CD1c-positive myeloid dendritic cell (primary cell): Measurements from ENCODE around the gene ARHGEF25.

Source experiments
- DNase-seq: peaks from one replicate; pipeline ENCODE4 v3.0.0-alpha.2; 2016; ENCODE audit errors: extremely low spot score

ARHGEF25 gene

DNA sequence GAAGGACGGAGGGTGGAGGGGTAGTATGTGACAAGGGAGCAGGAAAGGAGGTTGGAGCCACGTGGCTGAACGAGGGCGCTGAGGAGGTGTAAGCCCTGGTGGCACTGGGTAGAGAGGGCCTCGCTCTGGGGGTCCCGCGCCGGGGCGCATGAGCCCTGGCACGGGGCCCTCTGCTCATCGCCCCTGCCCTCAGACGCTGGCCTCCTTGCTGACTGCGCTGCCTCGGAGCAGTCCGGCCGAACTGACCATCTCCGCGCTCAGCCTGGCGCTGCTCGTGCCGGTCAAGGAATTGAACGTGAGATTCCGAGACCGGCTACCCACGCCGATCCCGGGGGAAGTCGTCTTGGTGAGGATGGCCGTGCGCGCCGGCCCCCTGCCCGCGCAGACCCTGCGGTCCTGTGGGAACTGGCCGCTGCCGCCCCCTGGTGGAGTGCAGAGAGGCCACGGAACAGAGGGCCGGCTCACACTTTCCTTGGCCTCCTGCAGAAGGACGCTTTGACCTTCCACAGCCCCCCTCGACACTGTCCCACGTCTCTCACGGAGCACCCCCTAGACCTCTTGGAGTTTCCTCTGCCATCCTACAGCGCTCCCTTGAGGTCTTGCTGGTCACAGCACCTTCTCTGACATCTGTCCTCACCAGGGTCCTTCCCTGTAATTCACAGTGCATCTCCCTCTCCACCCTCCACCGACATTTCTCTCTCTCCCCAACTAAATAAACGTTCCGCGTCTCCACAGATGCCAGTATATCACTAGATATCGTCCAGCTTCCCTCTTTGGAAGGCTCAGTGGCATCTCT, 10.5 kb downstream of the ARHGEF25 start:
- peak; percentile 57 for DNase-seq

DNA sequence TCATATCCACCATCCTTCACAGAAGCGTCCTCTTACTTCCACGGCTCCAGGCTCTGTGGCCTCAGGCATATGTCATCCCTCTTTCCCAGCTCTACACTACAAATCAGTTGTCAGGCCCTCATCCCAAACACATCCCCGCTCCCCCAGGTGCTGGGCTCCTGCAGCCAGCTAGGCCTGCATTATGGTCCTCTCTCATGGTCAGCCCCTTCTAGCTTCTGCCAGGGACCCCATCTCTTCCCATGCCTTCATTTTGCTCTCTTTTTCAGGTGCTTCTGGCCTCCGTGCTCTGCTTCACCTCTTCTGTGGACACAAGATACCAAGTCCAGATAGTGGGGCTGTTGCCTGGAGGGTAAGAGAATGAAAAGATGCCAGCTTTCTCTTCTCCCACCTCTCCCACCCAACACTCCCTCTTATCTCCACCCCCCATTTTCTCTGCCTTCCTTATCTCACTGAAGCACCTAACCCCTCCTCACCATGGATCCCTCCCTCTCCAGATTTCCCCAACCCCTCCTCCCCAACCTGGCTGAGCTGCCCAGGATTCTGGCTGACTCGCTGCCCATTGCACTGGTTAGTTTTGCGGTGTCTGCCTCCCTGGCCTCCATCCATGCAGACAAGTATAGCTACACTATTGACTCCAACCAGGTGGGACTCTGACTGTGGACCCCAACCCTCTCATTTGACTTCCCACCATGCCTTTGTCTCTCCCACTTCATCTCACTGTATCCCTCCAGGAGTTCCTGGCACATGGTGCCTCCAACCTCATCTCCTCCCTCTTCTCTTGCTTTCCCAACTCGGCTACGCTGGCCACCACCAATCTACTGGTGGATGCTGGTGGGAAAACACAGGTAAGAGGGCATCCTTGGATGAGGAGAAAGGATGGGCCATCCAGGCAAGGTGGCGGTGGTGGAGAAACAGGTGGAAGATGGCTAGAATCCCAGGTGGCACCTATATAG, 11.3 kb downstream of the ARHGEF25 start:
- DNase-seq: no peak

DNA sequence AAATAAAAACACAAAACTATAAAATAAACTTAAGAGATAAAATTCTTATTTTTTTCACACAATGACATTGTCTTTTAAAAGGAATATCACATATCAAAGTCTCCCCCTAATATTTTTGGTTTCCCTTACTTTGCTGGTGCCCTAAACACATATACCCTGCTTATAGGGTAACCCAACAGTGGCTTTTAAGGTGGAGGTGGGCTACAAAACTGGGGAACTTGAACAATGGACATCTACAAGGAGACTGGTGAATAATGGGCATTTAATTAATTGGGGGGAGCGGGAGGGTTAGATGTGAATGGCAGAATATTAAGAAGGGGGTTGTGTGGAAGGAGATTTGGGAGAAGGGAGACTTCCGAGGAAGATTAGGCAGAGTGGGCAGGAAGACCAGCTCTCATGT, 12.2 kb downstream of the ARHGEF25 start:
- no peak for DNase-seq

DNA sequence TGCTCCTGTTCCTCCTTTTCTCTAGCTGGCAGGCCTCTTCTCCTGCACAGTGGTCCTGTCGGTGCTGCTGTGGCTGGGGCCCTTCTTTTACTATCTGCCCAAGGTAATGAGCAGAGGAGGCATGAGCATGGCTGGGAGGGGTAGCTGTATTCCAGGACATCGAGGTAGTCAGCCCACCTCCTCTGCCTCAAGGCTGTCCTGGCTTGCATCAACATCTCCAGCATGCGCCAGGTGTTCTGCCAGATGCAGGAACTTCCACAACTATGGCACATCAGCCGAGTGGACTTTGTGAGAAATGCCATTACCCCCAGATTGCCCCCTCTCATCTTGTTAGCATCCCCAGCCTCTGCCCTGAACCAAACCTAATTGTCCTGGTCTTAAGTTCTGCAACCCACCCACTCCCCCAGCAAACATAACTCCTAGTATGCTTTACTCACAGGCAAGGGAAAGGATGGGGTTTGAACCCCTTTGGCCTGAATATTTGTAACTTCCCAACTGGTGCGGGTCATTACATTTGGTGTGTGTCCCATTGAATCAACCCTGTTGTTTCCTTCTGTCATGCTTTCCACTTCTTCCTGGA, 12.7 kb downstream of the ARHGEF25 start:
- no peak for DNase-seq

DNA sequence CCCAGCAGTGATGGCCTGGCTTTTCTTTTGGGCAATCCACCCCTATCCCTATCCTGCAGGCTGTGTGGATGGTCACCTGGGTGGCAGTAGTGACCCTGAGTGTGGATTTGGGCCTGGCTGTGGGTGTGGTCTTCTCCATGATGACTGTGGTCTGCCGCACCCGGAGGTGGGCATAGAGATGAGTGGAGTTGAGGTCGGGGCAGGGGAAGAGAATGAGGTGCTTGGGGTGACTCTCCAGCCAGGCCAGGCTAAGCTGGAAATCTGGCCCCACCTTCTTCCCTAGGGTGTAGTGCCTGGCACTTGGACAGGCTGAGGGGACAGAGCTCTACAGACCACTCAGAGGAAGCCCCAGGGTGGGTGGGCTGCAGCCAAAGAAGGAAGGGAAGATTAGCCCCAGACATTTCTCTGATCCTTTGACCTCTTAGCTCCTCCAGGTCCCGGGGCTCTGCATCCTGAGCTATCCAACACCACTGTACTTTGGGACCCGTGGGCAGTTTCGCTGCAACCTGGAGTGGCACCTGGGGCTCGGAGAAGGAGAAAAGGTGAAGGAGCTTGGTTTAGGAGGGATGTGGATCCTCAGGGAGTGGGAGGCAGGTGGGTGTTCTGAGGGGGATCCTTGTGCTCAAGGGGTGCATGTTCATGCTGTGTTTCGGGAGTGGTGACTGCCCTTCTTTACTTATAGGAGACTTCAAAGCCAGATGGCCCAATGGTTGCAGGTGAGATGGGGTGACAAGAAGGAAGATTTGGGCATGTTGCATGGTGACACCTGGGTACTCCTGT, 13.4 kb downstream of the ARHGEF25 start:
- no peak for DNase-seq

DNA sequence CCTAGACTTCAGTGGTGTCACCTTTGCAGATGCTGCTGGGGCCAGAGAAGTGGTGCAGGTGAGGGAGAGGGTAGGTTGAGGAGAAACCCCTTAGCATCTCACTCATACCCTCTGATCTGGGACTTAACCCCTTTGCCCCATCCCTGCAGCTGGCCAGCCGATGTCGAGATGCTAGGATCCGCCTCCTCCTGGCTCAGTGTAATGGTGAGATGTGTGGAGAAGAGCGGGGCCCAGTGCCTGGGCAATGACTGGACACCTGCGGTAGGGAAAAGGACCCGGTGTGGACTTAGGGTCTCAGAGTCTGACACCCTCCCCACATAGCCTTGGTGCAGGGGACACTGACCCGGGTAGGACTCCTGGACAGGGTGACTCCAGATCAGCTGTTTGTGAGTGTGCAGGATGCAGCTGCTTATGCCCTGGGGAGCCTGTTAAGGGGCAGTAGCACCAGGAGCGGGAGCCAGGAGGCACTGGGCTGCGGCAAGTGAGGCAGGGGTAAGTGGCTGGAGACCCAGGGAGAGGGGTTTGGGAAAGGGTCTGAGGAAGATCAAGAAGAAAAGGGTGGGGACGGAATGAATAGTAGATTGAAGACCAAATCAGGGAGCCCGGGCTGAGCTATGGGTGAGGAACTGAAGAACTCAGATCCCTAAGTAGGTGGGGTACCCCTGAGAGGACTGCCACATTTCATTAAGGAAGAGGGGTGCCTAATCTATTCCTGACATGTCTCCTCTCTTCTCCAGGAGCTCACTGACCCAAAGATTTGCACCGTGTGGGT, 14.2 kb downstream of the ARHGEF25 start:
- DNase-seq: no peak

DNA sequence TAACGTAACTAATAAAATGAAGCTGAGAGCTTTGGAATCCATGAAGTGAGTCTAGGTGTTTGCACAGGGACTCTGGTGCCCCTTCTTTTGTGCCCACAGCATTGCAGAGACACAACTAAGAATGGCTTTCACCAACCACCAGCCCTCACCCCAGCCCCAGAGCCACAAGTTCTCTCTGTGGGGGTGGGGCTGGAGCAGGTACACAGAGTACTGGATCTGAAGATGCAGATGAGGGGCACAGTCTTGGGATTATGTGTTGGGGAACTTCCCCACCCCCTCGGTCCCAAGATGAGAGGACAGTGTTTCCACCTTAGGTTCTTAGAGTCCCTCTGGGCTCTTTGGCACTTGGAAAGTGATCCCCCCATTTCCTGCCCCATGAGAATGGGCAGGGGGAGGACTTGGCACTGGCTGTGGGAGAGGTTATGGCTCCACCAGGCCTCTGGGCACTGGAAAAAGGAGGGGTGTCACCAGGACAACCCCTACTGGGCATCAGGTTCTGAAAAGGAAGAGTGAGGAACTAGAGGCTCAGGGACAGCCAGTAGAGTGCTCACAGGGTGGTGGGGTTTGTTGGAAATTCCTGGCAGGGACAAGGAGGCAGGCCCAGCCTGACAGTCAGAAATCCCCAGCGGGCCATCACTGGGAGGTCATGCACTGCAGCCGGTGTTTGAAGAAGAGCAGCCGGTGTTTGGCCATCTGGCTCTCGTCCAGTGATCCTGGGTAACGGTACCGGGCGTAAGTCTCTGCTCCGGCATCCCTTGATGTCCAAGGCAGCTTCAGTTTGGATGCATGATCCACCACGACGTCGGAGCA, 15.1 kb downstream of the ARHGEF25 start:
- no peak for DNase-seq

DNA sequence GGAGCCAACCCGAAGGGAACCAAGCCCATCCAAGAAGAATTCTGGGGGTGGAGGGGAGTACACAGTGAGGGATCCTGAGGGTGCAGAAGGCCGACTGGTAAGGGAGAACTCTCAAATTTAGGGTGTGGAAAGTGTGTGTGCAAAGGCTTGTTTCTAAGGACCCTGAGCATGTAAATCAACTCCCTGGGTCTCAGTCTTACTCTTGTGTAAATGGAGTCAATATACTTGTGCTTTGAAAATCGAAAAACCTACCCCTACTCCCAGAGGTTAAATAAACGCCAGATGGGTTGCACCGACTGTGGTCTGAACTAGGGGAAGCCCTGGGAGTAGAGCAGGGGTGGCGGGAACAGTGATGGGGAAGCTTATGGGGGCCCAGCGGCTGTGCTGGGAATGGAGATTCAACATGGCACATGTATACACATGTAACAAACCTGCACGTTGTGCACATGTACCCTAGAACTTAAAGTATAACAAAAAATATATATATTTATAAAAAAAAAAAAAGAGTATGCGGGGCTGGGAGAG, 15.7 kb downstream of the ARHGEF25 start:
- no peak for DNase-seq

DNA sequence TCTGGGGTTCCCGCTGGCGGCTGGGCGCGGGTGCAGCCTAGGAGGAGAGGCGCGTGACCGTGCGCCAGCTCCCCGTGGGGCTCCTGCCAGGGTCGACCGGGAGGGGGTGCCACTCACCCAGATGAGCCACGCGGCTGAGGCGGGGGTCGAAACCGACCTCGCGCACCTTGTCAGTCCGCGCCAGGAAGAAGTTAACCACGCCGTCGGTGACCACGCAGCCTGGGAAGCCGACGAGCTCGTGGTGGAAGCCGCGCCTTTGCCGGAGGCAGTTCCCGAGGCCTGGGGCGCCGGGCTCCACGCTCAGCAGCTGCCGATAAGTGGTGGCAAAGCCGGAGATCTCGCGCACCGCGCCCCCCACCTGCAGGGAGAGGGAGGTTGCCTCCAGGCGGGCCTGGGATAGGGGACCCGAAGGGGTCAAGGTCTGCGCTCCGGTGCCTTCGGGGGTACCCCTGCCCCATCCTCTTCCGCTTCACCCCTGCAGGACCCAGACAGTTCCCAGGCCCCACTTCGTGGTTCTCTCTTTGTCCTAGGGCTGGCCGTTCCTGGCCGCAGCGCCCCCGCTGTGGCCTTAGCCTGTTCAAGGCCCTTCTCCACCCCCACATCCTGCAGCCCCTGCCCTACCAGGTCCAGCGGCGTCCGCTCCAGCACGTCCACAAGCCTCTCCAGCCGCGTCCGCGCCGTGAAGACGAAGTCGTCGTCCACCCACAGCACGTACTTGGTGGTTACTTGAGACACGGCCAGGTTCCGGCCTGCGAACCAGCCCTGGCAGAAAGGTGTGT, 16.5 kb downstream of the ARHGEF25 start:
- DNase-seq: peak; percentile 31

DNA sequence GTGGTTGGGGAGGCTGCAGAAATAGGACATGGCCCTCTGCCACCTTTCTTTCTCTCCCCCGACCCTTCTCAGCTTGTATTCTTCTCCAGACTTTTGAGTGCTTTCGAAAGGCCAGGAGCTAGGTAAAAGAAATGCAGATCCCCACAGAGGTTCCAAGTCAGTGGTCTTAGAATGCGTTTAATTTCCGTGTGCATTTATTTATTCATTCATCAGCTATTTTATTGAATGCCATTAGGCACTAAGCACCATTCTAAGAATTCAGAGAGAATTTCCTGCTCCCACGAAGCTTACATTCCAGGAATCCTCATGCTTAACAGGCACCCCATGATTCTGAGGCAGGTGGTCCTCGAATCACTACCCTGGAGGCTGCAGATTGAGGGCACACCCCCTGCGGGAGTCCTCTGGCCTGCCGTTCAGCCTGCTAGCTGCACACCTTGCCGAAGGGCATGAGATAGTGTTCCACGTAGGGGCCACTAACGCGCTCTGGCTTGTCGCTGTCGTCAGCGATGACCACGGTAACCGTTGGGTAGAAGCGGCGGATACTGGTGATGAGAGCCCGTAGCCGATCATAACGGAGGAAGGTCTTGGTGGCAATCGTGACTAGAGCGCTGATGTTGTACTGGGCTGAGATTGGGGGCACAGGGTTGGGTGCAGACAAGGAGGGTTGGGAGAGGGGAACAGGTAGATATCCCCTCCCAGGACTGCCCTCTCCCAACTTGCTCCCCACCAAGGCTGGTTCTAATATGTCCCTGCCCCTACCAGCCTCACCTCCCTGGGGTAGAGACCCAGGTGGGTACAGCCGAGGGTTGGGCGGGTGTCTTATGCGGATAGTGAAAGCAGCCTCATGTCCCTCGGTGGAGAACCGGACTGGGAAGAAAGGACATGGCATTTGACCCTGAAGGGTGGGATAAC, 17.3 kb downstream of the ARHGEF25 start:
- DNase-seq: no peak

DNA sequence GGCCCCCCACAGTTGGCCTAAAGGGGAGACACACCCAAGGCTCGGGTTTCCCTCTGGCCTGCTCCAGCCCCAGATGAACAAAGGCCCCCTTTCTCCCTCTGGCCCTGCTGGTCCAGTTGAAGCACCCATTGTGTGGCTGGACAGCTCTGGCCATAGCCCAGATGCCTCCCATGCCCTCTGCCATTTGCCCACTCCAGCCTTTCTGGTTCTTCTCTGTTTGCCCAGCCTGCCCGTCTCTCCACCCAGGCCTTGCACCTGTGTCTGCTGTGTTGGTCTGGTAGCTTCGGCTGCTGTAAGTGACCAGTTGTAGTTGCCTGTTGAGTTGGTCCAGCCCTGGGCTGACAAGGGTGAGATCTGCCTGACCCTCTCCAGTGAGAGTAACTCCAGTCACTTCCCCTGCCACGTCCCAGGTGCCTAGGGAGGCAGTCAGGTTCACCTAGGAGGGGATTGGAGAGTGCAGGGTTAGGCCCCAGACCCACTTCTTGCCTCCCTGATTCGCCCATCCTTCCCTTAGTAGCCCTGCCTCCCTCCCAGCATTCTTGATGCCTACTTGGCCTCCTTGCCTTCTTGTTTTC, 18.7 kb downstream of the ARHGEF25 start:
- DNase-seq: no peak

DNA sequence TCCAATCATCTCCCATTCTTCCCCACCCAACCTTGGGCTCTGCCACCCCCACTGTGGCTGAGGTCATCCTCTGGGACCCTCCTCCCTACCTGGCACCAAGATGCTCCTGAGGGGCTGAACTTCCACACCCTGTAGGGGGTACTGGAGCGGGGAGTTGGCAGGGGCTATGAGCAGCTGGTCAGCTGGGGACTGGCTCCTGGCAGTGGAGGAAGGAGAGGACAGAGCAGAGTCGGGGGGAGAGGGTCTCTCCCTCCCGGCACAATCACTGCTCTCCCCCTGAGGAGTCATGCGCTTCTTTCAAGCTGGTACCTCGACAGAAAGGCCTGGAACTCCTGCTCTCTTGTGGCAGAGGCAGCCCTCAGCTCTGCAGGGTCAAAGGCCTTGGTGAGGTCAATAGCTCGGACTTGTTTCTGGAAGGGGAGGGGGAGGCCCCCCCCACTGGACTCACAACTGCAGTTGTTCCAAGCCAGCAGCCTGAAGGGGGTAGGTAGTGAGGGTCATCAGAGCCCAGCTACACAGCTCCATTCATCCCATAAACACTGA, 19.7 kb downstream of the ARHGEF25 start:
- DNase-seq: no peak

DNA sequence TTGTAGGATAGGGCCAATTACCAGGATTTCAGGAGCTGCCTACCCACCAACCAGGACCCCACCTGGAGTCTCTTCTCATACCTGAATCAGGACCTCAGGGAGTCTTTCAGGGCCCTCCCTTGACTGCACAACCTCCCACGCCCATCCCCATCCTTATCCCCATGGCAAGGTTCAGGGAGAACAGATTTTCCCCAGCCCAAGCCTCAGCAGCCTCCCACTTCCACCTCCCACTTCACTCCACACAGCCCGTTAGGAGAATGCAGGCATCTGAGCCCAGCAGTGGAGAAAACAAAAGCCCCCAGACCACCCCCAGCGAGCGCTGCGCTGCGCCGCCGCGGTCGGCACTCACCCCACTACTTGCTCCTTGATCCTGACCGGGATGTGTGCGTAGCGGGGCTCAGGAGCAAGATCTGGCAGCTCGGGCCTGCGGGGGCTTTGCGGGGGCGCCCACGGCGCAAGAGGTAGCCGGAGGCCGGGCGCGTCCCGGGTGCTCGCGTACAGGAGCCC, 20.4 kb downstream of the ARHGEF25 start:
- no peak for DNase-seq

DNA sequence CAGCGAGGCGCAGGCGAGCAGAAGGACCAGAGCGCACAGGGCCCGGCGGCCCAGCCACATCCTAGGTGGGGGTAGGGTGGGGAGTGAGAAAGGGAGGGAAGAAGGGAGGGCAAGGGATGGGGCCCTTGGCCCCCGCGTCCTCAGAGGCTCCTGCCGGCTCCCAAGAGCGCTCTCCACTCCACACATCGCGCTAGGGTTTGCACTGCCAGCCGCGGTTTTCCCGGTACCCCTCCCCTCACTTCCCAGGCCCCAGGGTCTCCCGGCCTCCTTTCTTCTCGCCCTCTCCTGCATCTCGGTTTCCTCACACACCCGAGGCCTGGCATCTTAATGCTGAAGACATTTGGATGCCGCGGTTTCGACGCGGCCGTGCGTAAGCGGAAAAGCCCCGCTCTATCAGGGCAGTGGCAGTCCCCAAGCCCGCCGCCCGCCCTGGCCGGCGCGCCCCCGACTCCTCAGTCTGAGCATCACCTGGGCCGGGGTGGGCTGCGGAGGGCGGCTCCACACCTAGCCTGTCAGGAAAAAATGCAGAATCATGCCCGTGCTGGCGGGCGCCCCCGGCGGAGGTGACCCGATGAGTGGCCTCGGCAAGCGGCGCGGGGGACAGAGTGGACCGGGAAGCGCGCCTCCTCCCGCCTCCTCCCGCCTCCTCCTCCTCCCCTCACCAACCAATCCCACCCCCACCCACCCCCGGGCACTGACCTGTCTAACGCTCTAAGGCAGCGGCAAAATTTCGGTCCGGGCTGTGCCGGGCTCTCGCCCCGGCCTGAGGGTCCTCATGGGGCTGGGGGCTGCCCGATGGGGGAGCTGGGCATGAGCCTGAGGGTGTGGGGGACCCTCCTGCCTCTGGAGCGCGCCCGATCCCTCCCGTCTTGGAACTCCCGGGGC, 21.1 kb downstream of the ARHGEF25 start:
- no peak for DNase-seq

DNA sequence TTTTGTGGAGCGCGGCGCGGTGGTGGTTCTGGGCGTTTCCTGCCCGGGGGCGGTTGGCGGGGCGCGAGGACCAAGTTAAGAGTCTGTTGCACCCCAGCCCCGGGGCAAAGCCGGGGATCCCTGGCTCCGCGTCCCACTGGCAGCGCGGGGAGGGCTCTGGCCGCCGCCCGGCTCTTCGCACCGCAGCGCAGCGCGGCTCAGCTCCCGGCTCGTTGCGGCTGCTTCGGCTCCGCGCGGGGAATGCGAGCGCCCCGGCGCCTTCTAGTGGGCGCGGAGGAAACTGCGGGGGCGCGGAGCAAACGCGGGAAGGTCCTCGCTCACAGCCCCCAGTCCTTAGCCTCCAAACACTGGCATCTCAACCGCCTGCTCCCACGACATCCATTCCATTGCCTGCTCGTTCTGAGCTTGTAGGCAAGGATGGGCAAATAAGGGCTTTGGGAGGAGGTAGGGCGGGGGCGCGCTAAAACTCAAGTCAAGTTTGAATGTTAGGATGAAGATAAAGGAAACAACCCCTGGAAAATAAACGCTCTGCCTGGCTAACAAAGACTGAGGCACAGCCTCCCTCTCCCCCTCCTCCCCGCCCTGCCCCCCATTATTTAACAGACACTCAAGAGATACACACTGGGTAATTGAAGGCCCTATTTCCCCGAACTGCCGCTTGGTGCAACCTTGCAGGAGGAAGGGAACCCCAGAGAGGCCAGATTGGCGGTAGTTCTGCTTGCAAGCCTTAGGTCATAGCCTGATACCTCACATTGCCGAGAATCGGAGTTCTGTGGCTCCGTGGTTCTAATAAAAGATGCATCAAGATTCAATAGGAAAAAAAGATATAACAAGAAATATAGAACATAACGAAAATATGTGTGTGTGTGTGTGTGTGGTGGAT, 22.0 kb downstream of the ARHGEF25 start, which contains the start of gene B4GALNT1:
Gene B4GALNT1, minus strand, starts transcription at position 244 of the 883 bp plus-strand sequence. CDS start 1,069 bp downstream, outside the sequence.
- peak; percentile 71 for DNase-seq
